GM18870 (cell line): ENCODE measurements around the gene FBXL3.
"Not testable (repeated sequence)": the region's sequence is repeated elsewhere in the genome, so short reads cannot be mapped to it uniquely, and the experiment has no call there.

Experiments
- ATAC-seq: cut with Tn5 transposase; IDR thresholded peaks from one replicate; pipeline ENCODE4 v1.9.1; 2021; ENCODE audit warnings: moderate library complexity; ENCODE audit not compliant: unreplicated experiment

FBXL3 gene

GRCh38 chr13:77028202-77028601 is 1.2 kb upstream of the FBXL3 start:
- ATAC-seq = no peak

DNA sequence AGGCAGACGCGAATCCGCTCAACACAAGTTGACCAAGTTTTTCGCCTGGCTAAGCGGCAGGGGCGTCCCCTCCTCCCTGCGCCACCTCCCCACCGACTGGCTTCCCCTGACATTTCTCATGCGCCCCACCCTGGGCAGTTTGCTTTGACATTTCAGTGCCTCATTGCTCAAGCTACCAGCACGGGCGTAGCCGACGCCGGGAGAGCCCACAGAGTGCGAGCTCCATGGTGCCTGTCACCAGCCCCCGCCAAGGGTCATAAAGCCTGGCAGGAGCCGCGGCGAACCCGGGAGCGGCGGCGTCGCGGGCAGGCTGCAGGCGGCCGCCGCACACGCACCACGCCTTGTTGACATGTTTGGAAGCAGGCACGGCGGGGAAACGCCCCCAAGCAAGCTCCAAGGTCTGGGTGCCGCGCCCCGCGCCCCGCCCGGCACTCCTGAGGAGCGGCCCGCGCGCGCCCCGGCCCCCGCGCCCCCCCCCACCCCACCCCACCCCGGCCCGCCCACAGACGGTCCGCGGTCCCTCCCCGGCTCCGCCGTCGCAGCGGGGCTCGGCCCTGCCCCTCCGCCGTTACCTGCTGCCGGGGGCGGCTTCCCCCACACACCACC is 601 bp downstream of the FBXL3 start:
- ATAC-seq = peak; percentile 42

- no peak for ATAC-seq
Observed at GRCh38 chr13:77022341-77022740, 4.6 kb downstream of the FBXL3 start.

DNA sequence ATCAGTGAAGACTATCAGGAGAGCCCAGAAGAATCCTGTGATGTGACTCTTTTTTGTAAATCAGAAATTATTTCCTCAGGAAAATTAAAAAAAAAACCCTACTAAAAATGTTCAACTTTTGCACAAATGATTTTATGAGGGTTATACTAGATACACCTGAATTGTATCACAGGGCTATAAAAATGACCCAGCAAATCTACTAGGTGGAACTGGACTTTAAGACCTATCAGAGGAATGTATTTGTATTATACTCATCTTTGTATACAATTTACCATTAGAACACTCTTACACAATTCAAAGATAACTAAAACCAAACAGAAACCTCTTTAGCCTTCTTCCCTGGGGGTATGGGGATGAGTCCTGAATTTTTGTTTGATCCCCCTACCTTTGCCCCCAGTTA is 7.2 kb downstream of the FBXL3 start:
- no peak for ATAC-seq

DNA sequence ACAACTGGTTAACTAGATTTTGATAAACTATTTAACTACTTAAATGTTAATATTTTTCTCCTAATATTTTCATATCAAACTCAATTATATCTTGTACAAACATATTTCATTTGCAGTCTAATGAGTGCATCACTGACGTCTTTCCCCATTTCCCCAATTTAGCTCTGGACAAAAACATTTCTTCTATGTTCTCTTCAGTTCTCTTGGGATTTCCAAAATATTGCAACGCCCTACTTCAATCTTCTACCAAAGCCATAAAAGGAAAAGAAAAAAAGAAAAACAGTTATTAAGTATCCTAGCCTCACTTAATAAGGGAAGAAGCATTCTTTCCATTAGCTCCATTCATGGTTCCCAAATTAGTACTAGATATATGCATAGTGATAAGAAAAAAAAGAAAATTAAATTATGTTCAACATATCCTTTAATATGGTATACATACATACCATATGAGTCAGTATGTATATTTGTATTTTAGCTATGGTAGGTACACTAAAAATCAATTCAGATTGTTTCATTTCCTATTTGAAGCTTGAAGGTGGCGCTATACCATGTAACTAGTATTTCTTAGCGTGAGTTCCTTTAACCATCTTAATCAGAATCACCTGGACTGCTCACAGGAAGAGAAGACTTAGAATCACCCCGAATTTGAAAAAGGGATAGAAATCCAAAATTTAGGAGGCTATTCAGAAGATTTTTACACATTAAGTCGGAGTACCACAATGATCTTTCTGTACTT is 9.9 kb downstream of the FBXL3 start:
- no peak for ATAC-seq

DNA sequence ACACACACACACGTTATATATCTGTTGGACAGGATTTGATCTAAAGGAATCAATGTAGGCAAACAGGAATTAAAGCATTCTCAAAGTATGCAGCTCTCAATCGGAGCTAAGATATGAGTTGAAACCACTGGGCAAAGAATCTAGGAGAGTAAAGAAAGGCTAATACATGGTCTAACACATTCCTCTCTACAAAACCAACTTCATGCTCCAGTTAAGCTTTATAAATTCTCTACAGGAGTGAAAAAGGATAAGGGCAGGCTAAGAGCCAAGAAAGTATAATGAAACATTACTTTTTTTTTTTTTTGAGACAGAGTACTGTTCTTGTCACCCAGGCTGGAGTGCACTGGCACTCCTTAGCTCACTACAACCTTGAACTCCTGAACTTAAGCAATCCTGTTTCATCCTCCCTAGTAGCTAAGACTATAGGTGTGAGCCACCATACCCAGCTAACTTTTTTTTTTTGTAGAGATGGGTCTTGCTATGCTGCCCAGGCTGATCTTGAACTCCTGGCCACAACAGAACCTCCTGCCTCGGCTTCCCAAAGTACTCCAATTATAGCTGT is 10.6 kb downstream of the FBXL3 start:
- ATAC-seq = no peak

DNA sequence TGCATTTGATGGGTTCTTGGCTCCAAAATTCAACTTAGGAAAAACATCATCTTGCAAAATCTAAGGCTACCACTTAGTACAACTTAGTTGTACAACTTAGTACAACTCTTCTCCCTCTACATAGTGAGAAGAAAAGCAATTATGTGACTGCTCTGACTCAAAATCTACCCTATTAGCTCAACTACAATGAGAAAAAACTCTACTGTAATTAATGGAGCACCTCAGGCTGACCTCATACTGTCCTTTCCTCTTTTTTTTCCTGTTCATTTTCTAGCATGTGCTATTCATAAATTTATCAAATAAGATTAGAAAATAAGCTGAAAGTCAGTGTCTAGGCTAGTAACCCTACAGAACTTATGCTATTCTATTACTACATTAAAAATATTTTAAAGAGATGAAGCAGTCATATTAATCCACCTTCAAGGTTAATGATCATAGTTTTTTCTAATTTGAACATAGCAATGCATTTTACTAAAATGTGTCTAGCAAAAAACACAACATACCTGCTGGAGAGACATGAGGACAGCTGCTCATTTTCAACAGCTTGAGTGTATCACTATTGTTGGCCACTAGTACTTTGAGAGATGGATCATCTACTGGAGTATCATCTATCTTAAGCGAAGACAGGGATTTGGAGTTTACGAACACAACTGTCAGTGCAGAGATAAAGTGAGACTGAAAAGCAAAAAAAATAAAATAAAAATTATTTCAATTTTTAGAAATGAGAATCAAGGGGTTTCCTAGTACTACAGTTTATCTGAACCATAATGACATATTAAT is 11.9 kb downstream of the FBXL3 start:
- ATAC-seq = no peak

GRCh38 chr13:77013853-77014542 is 13.0 kb downstream of the FBXL3 start:
- ATAC-seq = no peak

GRCh38 chr13:77009719-77010118 is 17.2 kb downstream of the FBXL3 start:
- not testable (repeated sequence) for ATAC-seq

- no peak for ATAC-seq
Observed at GRCh38 chr13:77009011-77009410, 17.9 kb downstream of the FBXL3 start.

DNA sequence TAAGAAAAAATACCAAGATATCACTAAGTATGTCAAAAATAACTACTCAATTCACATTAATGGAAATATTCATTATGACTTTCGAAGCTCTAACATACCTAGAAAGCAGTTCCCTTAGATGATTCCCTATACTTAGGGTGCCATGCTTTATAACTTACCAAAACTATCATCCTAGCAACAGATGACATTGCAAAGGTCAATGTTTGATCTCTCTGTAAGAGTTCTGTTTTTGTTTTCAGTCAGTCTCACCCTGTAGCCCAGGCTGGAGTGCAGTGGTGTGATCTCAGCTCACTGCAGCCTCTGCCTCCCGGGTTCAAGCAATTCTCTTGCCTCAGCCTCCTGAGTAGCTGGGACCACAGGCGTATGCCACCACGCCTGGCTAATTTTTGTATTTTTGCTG is 18.6 kb downstream of the FBXL3 start:
- peak; percentile 64 for ATAC-seq

GRCh38 chr13:77002590-77003190 is 24.3 kb downstream of the FBXL3 start:
- ATAC-seq = no peak

GRCh38 chr13:77001963-77002587 is 24.9 kb downstream of the FBXL3 start:
- no peak for ATAC-seq

DNA sequence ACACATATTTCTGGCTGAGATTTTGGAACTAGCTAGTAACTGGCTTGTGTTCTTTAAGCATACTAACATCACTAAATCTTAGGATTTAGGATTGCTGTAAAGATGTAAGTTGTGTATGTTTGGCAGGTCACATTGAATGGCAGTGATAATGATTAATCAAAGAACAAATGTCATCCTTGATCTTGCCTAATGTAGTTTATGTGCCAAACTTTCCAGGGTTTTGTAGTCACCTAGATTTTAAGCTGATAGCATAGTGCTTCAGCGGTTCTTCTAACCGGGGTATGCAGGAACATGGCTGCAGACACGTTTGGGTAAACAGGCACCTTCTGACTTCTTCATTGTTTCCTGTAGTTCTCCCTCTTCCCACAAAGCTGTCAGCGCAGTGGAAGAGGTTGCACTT is 25.4 kb downstream of the FBXL3 start:
- ATAC-seq = no peak

DNA sequence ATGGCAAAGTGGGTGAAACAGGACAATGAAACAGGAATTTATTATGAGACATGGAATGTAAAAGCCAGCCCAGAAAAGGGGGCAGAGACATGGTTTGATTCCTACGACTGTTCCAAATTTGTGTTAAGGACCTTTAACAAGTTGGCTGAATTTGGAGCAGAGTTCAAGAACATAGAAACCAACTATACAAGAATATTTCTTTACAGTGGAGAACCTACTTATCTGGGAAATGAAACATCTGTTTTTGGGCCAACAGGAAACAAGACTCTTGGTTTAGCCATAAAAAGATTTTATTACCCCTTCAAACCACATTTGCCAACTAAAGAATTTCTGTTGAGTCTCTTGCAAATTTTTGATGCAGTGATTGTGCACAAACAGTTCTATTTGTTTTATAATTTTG is 26.5 kb downstream of the FBXL3 start:
- no peak for ATAC-seq

- no peak for ATAC-seq
Observed at GRCh38 chr13:76994281-76994680, 32.7 kb downstream of the FBXL3 start.

GRCh38 chr13:76993473-76993872 is 33.5 kb downstream of the FBXL3 start:
- ATAC-seq = no peak

DNA sequence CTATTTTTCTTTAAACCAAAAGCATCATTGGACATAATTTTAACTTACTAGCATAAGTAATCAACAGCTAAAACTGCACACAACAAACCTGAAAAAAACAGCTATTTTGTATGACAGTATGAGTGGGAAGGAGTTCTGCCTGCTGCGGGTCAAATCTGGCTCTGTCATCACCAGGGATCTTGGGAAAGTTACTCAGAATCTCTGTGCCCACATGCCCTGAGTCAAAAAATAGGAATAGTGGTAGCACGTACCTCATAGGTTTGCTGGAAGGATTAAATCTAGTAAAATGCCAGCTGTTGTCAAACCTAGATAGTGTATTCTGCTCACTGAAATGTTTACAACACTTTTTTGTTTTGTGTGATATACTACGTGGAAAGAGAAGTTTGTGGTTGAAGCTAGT is 33.9 kb downstream of the FBXL3 start:
- ATAC-seq = no peak

DNA sequence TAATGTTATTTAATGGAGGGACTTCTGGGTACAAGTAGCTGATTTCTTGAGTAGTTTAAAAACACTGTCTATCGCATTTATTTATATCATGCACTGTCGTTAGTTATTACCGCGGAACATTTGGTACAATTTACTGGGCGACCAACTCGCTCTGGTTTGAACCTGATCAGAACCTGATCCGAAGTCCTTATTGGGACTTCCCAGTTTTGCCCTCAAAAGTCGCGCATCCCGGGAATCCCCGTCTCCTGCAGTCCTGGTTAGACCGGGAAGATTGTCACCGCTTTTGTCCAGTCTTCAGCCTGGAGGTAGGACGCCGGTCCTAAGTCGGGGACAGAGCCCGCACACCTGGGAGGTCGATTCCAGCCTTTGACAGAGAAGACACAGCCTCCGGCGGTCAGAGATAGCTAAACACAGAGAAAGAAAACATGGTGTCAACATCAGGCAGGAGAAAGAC is 34.4 kb downstream of the FBXL3 start:
- ATAC-seq = peak; percentile 19
